ENCODE results near the gene MRPS16. TPM values are rescaled to one million over a fixed set of nuclear protein-coding genes. Genes with fewer than 3 reads are reported as not detected.
A peak's percentile ranks its signal among the peaks of the same experiment; 100 is the strongest.

The MRPS16 gene
- total RNA-seq, 2 experiments from 2014 or later = 91.3 to 95.4 TPM

- Mint-ChIP-seq H3K9me3 (no peaks in the 10 kb centered on the region), H3K4me3 (no peak overlapping the region), H3K36me3 (ENCODE audit: low read depth) (peaks cover 23% of the 10 kb centered on the region), H3K27me3 (no peaks in the 10 kb centered on the region), H3K4me1 (no peaks in the 10 kb centered on the region), H3K27ac (no peak overlapping the region)
- CTCF ChIA-PET = no interaction called here
- POLR2A ChIA-PET = no interaction called here
- no peak for DNase-seq
These were observed 19.6 kb downstream of the MRPS16 start for GRCh38 chr10:73232887-73233286.

GRCh38 chr10:73229567-73229966 is 22.9 kb downstream of the MRPS16 start:
- no peaks in the 10 kb centered on the region for H3K4me1 Mint-ChIP-seq
- H3K27me3 Mint-ChIP-seq = no peaks in the 10 kb centered on the region
- DNase-seq = no peak
- ChIA-PET CTCF (interaction anchor here (0.6 to 0.9 kb wide), 3 partner anchors 8 to 40 kb away, joined by 3 to 5 read pairs (median 3); no protein-coding TSS in a partner anchor), POLR2A (no interaction called here)
- H3K27ac Mint-ChIP-seq = no peak overlapping the region
- no peak overlapping the region for H3K4me3 Mint-ChIP-seq
- H3K36me3 Mint-ChIP-seq (ENCODE audit: low read depth) = peaks cover 15% of the 10 kb centered on the region
- no peaks in the 10 kb centered on the region for H3K9me3 Mint-ChIP-seq

DNA sequence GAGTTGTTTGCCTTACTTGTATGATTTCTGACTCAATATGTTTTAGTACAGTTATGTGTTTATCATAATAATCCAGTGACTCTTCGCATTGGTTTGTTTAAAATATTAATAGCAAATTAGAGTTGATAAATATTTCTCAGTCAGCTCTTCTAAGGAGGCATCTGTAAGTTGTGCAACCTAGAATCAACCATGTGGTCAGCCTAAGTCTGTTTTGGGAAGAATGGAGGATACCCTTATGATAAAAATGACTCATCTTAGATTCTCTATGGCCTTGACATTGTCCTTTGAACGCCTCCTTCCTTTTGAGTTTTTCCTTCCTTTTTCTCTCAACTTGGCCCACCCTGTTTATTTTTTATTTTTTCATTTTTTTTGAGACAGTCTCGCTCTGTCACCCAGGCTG is 24.2 kb downstream of the MRPS16 start:
- Mint-ChIP-seq H3K4me3 (no peak overlapping the region), H3K4me1 (no peaks in the 10 kb centered on the region), H3K27ac (peak overlapping the region; percentile 19), H3K36me3 (ENCODE audit: low read depth) (peaks cover 7% of the 10 kb centered on the region), H3K27me3 (no peaks in the 10 kb centered on the region), H3K9me3 (no peaks in the 10 kb centered on the region)
- DNase-seq = no peak
- CTCF ChIA-PET = no interaction called here
- POLR2A ChIA-PET = no interaction called here

DNA sequence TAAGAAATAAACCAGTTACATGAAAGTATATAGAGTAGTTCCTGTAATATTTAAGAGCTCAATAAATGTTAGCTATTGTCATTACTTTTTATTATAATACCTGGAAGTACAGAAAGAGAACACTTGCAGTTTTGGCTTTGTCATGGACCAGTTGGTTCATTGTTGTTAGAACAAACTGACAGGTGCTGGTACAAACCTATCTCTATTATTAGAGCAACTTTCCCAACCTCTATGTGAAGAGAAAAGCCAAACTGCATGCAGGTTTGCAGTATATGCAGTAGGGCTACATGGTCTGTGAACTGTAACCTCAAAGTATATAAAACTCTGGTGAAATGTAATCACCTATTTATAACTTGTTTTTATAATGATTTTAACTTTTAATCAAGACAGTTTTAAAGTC is 25.8 kb downstream of the MRPS16 start:
- H3K4me3 Mint-ChIP-seq = no peak overlapping the region
- no peaks in the 10 kb centered on the region for H3K4me1 Mint-ChIP-seq
- ChIA-PET POLR2A (no interaction called here), CTCF (interaction anchor here (1.5 kb wide), 1 partner anchor 20 kb away, joined by 5 read pairs; the partner anchor contains the start of gene DNAJC9)
- no peaks in the 10 kb centered on the region for H3K27me3 Mint-ChIP-seq
- H3K27ac Mint-ChIP-seq = no peak overlapping the region
- H3K9me3 Mint-ChIP-seq = no peaks in the 10 kb centered on the region
- DNase-seq = no peak
- H3K36me3 Mint-ChIP-seq (ENCODE audit: low read depth) = peaks cover 3% of the 10 kb centered on the region

GRCh38 chr10:73225518-73225917 is 26.9 kb downstream of the MRPS16 start:
- Mint-ChIP-seq H3K9me3 (no peaks in the 10 kb centered on the region), H3K27me3 (no peaks in the 10 kb centered on the region), H3K4me3 (no peak overlapping the region), H3K4me1 (no peaks in the 10 kb centered on the region), H3K27ac (no peak overlapping the region), H3K36me3 (ENCODE audit: low read depth) (peaks cover 1% of the 10 kb centered on the region)
- POLR2A ChIA-PET = interaction anchor here (1.1 kb wide), 1 partner anchor 15 kb away, joined by 4 read pairs; no protein-coding TSS in a partner anchor
- DNase-seq = no peak
- CTCF ChIA-PET = no interaction called here

- ChIA-PET CTCF (no interaction called here), POLR2A (no interaction called here)
- H3K27me3 Mint-ChIP-seq = no peaks in the 10 kb centered on the region
- no peak for DNase-seq
- no peak overlapping the region for H3K4me3 Mint-ChIP-seq
- H3K36me3 Mint-ChIP-seq (ENCODE audit: low read depth) = peaks cover 27% of the 10 kb centered on the region
- peaks cover 4% of the 10 kb centered on the region for H3K9me3 Mint-ChIP-seq
- no peaks in the 10 kb centered on the region for H3K4me1 Mint-ChIP-seq
- H3K27ac Mint-ChIP-seq = no peak overlapping the region
These were observed 31.5 kb downstream of the MRPS16 start for GRCh38 chr10:73220989-73221388.

DNA sequence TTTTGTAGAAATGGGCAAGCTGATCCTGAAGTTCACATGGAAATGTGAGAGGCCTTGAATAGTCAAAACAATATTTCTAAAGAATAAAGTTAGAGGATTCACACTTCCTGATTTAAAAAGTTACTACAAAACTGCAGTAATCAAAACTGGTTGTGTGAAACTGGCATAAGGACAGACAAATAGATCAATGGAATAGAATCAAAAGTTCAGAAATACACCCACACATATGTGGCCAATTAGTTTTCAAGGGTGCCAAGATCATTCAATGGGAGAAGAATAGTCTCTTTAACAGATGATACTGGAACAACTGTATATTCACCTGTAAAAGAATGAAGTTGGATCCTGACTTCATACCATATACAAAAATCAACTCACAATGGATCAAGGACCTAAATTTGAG is 33.1 kb downstream of the MRPS16 start:
- Mint-ChIP-seq H3K27me3 (no peaks in the 10 kb centered on the region), H3K9me3 (peaks cover 6% of the 10 kb centered on the region), H3K4me1 (no peaks in the 10 kb centered on the region), H3K27ac (no peak overlapping the region), H3K36me3 (ENCODE audit: low read depth) (peaks cover 37% of the 10 kb centered on the region), H3K4me3 (no peak overlapping the region)
- no peak for DNase-seq
- ChIA-PET POLR2A (no interaction called here), CTCF (interaction anchor here (0.9 kb wide), 1 partner anchor 12 kb away, joined by 3 read pairs; no protein-coding TSS in a partner anchor)

DNA sequence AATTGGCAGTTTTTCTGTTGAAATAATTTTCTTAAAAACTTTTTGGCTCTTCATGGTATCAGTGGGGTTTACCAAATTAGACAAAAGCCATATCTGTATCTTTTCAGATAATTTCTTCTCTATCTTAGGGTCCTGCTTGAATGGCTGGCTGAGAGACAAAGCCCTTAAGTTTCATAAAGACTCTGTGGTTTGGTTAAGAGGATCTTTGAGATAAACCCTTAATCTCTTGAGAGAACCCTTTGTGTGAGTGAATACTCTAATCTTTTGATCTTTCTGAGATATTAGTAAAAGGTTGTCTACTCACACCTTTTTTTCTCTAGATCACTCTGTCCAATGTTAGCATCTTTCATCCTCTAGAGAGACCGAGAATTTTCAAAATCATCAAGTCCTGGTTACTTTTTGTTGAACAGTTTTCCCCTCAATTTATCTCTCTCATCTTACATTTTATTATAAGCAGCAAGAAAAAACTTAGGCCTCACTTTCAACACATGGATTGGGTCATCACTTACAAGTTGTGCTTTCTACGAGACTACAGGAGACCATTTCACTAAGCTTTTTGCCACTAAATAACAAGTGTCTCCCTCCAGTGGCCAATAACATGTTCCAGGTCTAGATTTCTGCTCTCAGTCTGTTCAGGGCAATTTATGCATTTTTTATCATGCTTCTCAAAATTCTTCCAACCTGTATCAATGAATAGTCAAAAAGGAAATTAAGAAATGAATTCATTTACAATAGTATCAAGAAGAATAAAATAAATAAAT is 33.8 kb downstream of the MRPS16 start:
- Mint-ChIP-seq H3K4me1 (no peaks in the 10 kb centered on the region), H3K9me3 (peaks cover 6% of the 10 kb centered on the region), H3K36me3 (ENCODE audit: low read depth) (peaks cover 45% of the 10 kb centered on the region), H3K4me3 (no peak overlapping the region), H3K27me3 (no peaks in the 10 kb centered on the region), H3K27ac (no peak overlapping the region)
- ChIA-PET POLR2A (no interaction called here), CTCF (no interaction called here)
- no peak for DNase-seq

DNA sequence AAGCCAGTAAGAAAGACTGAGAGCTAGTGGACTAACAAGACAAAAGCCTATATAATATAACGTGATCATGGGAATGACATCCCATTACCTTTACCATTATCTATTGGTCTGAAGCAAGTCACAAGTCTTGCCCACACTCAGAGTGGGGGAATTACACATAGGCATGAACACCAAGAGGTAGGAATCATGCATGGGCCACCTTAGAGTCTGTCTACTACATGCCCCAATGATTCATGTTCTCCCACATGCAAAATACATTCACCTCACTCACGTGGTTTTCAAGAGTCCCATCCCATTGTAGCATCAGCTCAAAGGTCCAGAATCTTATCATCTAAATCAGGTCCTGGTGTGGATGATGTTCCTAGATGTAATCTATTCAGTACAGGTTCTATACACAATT is 34.8 kb downstream of the MRPS16 start:
- ChIA-PET CTCF (interaction anchor here (0.6 kb wide), 1 partner anchor 60 kb away, joined by 3 read pairs; no protein-coding TSS in a partner anchor), POLR2A (no interaction called here)
- Mint-ChIP-seq H3K27me3 (no peaks in the 10 kb centered on the region), H3K4me1 (no peaks in the 10 kb centered on the region), H3K4me3 (no peak overlapping the region), H3K36me3 (ENCODE audit: low read depth) (peaks cover 45% of the 10 kb centered on the region), H3K27ac (no peak overlapping the region), H3K9me3 (peaks cover 6% of the 10 kb centered on the region)
- no peak for DNase-seq

GRCh38 chr10:73215749-73216148 is 36.7 kb downstream of the MRPS16 start:
- Mint-ChIP-seq H3K27ac (no peak overlapping the region), H3K4me3 (no peak overlapping the region), H3K9me3 (peaks cover 6% of the 10 kb centered on the region), H3K36me3 (ENCODE audit: low read depth) (peaks cover 48% of the 10 kb centered on the region), H3K27me3 (no peaks in the 10 kb centered on the region), H3K4me1 (no peaks in the 10 kb centered on the region)
- CTCF ChIA-PET = no interaction called here
- POLR2A ChIA-PET = no interaction called here
- no peak for DNase-seq

DNA sequence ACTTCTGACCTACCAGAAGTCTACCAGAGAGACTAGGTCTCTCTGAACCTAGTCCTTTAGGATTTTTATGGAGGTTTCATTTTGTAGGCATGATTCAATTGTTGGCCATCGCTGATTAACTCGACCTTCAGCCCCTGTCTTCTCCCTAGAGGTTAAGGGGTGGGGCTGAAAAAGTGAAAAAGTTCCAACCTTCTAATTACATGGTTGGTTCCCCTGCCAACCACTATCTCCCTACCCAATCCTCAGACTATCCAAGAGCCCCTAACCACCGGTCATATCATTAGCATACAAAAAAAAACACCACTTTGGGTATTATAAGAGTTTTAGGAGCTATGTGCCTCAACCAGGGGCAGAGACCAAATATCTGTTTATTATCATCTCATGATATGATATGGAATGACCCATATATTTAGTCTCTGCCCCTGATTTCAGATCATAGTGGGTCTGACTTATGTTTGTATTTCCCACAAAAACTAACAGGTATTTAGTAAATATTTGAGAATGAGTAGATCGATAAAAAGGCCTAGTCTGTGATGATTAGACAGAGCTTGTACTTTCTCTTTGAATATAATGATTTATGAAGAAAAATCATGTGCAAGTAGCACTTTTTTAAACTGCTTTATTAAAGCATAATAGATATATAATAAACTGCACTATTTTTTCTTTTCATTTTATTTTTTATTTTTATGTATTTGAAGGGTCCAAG is 41.2 kb downstream of the MRPS16 start:
- Mint-ChIP-seq H3K36me3 (ENCODE audit: low read depth) (peaks cover 24% of the 10 kb centered on the region), H3K4me3 (no peak overlapping the region), H3K27ac (no peak overlapping the region), H3K4me1 (no peaks in the 10 kb centered on the region), H3K9me3 (peaks cover 3% of the 10 kb centered on the region), H3K27me3 (no peaks in the 10 kb centered on the region)
- ChIA-PET CTCF (no interaction called here), POLR2A (no interaction called here)
- no peak for DNase-seq

DNA sequence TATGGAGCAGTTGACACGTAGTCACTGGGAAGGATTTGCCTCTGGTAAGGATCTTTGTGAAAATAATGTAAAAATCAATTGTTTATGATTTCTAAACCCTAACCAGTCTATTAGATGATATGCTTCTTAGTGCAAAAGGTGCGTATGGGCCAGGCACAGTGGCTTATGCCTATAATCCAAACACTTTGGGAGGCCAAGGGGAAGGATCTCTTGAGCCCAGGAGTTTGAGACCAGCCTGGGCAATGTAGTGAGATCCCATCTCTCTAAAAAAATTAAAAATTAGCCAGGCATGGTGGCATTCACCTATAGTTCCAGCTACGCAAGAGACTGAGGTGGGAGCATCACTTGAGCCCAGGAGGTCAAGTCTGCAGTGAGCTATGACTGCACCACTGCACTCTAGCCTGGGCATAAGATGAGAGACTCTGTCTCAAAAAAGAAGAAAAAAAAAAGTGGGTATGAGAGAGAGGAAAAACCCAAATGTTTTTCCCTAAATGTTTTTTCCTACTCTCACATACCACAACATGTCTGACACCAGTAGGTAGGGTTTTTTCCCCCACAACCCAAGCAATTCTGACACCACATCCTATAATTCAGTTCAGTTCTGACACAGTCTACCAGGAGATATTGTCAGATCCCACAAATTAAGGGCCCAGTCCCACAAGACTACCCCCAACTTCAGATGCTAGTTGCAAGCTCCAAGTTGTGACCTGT is 41.9 kb downstream of the MRPS16 start:
- no peak overlapping the region for H3K27ac Mint-ChIP-seq
- peaks cover 21% of the 10 kb centered on the region for H3K36me3 Mint-ChIP-seq (ENCODE audit: low read depth)
- DNase-seq = no peak
- POLR2A ChIA-PET = no interaction called here
- CTCF ChIA-PET = no interaction called here
- no peaks in the 10 kb centered on the region for H3K9me3 Mint-ChIP-seq
- no peak overlapping the region for H3K4me3 Mint-ChIP-seq
- H3K4me1 Mint-ChIP-seq = no peaks in the 10 kb centered on the region
- H3K27me3 Mint-ChIP-seq = no peaks in the 10 kb centered on the region

DNA sequence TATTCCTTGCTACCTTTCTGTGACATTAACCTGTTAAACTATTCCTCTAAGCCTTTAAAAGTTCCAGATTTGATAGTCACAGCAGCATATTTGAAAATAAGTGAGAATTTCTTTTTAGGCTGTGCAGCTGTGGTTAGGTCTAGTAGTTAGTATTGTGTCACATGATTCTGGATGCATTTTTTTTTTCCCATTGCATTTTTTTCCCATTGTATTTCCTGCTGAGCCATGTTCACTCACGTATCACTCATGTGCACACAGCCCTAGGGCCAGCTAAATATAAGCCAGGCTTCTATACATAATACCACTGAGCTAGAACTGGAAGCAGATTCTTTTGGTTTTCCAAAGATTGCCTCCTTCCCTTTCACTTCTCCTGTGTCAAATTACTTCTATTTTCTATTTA is 42.7 kb downstream of the MRPS16 start:
- H3K4me1 Mint-ChIP-seq = no peaks in the 10 kb centered on the region
- H3K27ac Mint-ChIP-seq = no peak overlapping the region
- DNase-seq = no peak
- ChIA-PET POLR2A (no interaction called here), CTCF (interaction anchor here (0.6 to 0.7 kb wide), 3 partner anchors 276 to 1133 kb away, joined by 3 read pairs; no protein-coding TSS in a partner anchor)
- no peaks in the 10 kb centered on the region for H3K9me3 Mint-ChIP-seq
- H3K36me3 Mint-ChIP-seq (ENCODE audit: low read depth) = peaks cover 19% of the 10 kb centered on the region
- no peaks in the 10 kb centered on the region for H3K27me3 Mint-ChIP-seq
- no peak overlapping the region for H3K4me3 Mint-ChIP-seq
